Upper lobe of left lung (tissue), 4 donors: ENCODE results near the gene WNT5A.
A peak's percentile ranks its signal among the peaks of the same experiment; 100 is the strongest.
"Not testable (repeated sequence)": the region's sequence is repeated elsewhere in the genome, so short reads cannot be mapped to it uniquely, and the experiment has no call there.

Experiments used
- CTCF ChIP-seq, 6 experiments: fragments of 450-650 bp in 4 of 6; fragments of 200-600 bp in 2 of 6; sonication (generic) in 2 of 6; IDR thresholded peaks; one replicate each; pipeline ENCODE4 v1.5.1; 2016 to 2019; ENCODE audit warnings: antibody characterized with exemption in 6 of 6
- POLR2A ChIP-seq, 4 donors: fragments of 450-650 bp; IDR thresholded peaks; one replicate each; pipeline ENCODE4 v1.5.1; 2016 to 2017; ENCODE audit warnings: antibody characterized with exemption in 4 of 4, mild to moderate bottlenecking in 2 of 4
- POLR2AphosphoS5 ChIP-seq, 2 donors: sonication (generic); formaldehyde crosslinking; IDR thresholded peaks; one replicate each; pipeline ENCODE4 v1.5.1; 2017; ENCODE audit warnings: antibody characterized with exemption in 2 of 2

DNA sequence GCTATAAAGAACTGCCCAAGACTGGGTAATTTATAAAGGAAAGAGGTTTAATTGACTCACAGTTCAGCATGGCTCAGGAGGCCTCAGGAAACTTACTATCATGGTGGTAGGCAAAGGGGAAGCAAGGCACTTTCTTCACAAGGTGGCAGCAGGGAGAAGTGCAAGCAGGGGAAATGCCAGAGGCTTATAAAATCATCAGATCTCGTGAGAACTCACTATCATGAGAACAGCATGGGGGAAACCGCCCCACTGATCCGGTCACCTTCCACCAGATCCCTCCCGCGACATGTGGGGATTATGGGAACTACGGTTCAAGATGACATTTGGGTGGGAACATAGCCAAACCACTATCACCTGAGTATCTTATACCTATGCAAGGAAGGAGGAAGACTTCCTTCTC is 18.0 kb upstream of the WNT5A start:
- TF ChIP-seq POLR2A, POLR2AphosphoS5 (IDR thresholded peaks at IDR 0.05): not testable (repeated sequence)
- peak in 3 of 6 experiments; percentile 18 to 27 (median 27) for TF ChIP-seq CTCF (IDR thresholded peaks at IDR 0.05)
